Islet of Langerhans (tissue), 1 donor: Measurements from ENCODE around the gene POFUT2.

Experiments
- FAIRE-seq: peaks from one replicate; lab custom pipeline; 2011; peaks lifted over from hg19 to GRCh38; lab: Jason Lieb, UNC

The POFUT2 gene

DNA sequence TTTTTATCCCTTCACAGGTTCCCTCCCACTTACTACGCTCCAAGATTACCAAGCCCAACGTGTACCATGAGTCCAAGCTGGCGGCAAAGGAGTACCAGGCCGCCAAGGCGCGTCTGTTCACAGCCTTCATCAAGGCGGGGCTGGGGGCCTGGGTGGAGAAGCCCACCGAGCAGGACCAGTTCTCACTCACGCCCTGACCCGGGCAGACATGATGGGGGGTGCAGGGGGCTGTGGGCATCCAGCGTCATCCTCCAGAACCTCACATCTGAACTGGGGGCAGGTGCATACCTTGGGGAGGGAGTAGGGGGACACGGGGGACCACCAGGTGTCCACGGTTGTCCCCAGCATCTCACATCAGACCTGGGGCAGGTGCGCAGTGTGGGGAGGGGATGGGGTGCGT, 65.7 kb downstream of the POFUT2 start:
- FAIRE-seq: no peak

DNA sequence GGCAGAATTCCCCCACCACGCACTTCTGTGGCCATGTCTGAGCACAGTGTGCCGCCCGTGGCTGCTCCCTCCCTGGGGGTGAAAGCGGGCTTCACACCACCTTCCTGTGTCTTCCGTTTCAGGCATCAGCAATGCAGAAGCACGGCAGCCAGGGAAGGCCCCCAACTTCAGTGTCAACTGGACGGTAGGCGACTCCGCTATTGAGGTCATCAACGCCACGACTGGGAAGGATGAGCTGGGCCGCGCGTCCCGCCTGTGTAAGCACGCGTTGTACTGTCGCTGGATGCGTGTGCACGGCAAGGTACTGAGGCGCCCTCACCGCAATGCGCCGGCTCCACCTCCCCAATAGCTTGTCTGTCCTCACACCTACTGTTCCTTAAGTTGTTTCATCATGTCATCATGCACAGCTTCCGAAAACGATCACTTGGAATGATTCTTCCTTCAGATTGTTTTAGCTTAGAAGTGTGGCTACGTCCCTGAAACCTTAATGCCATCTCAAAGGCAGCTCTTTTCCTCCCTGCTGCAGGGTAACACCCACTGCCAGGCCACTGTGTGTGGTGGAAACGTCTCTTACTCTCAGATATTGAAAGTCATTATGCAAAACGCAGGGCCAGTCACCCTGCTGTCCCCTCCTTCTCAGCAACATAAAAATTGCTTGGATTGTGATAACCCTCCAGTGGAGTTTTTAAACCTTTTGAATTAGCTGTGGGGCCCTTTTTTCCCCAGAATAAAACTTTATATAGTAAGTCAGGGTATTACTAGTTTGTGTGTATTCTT, 66.8 kb downstream of the POFUT2 start:
- no peak for FAIRE-seq

DNA sequence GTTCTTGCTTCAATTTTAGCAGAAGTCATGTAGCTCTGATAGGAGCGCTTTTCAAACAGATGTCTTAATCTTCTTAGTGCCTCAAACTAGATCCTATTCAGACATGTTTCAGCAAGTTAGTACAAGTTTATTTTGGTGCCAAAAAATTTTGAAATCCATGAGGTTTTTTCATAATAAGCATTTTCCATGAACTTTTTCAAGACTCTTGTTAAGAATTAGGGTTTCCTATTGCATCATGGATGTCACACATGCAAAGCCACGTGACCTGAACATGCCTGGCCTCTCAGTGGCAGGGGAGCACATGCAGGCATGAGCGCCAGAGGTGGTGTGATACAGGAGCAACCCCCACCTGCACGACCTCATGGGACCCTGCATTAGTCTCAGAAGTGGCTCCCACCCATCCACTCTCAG, 67.6 kb downstream of the POFUT2 start:
- FAIRE-seq: no peak

DNA sequence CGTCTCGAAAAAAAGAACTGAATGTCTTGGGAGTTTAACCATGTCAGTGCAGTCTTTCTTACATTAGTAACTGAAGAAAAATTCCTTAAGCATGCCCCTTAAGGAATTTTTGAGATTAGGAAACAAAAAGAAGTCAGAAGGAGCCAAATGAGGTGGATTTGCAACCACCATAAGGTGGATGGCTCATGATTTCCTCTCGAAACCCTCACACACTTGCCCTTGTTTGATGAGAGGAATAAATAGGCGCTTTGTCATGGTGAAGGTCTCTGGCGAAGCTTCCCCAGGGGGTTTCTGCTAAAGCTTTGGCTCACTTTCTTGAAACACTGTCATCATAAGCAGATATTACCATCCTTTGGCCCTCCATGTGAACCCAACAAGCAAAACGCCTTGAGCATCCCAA, 68.2 kb downstream of the POFUT2 start:
- FAIRE-seq: no peak

DNA sequence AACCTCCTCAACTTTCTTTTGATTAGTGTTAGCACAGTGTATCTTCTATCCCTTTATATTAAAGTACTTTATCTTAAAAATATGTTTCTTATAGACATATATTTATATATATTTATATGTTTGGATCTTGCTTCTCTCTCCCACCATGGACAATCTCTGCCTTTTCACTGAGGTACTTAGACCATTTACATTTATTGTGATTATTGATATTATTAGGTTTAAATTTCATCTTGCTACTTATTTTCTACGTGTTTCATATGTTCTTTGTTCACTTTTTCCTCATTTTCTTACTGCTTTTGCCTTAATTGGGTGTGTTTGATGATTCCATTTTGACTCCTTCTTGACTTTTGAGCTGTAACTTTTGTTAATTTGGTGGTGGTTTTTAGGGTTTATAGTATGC, 70.7 kb downstream of the POFUT2 start:
- no peak for FAIRE-seq

DNA sequence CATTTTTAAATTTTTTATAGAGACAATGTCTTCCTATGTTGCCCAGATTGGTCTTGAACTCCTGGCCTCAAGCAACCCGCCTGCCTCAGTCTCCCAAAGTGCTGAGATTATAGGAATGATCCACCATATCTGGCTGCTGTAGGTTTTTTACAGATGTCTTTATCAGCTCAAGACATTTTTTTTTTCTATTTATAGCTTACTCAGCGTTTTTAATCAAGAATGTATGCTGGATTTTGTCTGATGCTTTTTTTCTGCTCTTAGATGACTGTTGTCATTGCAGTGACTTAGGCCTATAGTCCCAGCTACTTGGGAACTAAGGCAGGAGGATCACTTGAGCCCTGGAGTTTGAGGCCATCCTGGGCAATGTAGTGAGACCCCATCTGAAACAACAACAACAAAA, 72.5 kb downstream of the POFUT2 start:
- no peak for FAIRE-seq
